M059J (cell line): Measurements from ENCODE around the gene PLD4. TPM values are rescaled to one million over a fixed set of nuclear protein-coding genes. Genes with fewer than 3 reads are reported as not detected.
"Not testable (repeated sequence)": the region's sequence is repeated elsewhere in the genome, so short reads cannot be mapped to it uniquely, and the experiment has no call there.

ENCODE experiments used
- DNase-seq: peaks from one replicate; pipeline ENCODE4 v3.0.0-alpha.2; 2012; ENCODE audit warnings: low read depth
- total RNA-seq: library from RNA; depleted of rRNA; stranded (reverse); fragments of >200 nt; shearing (Covaris generic); gene quantifications from 2 replicates; pipeline ENCODE4 v1.2.3, GENCODE V29; 2014

The PLD4 gene
- total RNA-seq, 1 experiment from 2014 or later, result not detected

DNA sequence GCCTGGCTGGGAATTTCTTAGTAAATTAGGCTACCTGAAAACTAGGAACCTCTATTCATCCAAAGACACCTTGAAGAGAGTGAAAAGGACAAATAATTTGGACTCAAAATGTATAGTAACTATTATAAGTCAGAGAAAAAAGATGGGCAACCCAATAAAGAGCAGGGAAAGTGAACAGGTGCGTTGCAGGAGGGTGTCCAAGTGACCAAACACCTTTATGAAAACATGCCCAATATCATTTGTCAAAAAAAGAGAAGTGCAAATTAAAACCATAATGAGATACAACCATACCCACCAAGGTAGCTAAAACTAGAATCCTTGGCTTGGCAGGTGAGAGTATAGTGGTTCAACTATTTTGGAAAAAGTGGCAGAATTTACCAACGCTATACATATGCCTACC lies 24.9 kb upstream of the PLD4 start:
- no peak for DNase-seq

DNA sequence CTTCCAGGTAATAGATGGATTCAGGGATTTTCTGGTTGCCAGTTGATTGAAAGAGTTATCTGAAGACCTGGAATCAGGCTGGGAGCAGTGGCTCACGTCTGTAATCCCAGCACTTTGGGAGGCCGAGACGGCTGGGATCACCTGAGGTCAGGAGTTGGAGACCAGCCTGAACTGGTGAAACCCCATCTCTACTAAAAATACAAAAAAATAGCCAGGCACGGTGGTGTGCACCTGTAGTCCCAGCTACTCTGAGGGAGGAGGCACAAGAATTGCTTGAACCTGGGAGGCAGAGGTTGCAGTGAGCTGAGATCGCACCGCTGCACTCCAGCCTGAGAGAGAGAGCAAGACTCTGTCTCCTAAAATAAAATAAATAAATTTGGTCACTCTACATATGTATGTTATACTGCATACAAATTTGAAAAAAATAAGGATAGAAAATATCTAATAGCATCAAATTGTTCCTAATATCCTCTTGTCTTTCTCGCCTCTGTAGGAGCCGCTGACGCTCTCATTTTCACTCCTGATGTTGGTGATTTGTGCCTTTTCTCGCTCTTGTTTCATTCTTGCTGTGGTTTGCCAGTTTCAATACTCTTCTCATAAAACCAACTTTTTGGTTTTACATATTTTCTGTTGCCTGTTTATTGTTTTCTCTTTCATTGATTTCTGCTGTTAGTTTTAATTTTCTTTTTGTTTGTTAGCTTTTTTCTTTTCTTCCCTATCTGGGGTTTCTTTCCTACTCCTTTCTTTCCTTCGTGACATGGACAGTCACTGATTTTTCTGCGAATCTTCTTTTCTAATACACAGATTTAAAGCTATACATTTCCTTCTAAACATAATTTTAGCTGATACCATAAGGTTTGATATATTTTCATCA lies 23.8 kb upstream of the PLD4 start:
- no peak for DNase-seq

DNA sequence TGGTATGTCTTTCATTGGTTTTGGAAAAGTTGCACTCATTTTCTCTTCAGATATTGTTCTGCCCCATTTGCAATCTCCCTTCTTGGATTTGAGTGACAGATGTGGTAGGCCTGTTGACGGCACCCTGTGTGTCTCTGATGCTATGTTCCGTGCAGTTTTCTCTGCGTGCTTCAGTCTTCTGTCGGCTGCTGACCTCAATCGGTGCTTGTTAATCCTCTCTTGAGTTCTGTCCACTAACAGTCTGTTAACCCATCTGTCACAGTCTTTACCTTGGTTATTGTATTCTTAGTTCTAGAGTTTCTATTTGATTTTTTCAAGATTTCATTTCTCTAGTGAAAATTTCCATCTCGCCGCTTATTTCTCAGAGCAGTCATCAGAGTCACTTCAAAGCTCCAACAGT lies 20.7 kb upstream of the PLD4 start:
- DNase-seq, result no peak

DNA sequence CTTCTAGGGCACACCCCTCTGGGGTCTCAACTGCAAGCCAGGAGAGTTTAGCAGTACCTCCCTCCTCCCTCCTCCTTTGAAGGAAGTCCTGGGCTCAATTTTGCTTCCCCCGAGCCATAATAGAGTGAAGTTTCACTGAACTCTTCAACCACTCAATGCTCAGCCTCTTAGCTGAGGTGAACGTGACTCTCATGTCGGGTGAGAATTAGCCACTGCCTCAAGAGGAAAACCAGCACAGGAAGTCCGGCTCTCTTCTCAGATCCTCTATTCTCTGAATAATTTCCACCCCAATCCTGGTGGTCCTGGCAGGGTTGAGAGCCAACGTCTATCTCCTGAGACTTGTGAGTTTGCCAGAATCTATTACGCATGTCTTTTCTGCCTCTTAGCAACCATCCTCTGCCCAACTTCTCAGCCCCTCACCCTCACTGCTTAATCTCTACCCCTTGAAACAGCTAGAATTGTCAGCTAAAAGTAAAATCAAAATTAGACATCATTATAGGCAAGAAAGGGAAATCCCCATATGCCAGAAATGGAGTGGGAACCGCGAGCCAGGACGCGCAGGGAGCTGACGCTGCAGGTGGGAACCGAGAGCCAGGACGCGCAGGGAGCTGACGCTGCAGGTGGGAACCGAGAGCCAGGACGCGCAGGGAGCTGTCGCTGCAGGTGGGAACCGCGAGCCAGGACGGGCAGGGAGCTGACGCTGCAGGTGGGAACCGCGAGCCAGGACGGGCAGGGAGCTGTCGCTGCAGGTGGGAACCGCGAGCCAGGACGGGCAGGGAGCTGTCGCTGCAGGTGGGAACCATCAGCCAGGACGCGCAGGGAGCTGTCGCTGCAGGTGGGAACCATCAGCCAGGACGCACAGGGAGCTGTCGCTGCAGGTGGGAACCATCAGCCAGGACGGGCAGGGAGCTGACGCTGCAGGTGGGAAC lies 19.8 kb upstream of the PLD4 start:
- not testable (repeated sequence) for DNase-seq

DNA sequence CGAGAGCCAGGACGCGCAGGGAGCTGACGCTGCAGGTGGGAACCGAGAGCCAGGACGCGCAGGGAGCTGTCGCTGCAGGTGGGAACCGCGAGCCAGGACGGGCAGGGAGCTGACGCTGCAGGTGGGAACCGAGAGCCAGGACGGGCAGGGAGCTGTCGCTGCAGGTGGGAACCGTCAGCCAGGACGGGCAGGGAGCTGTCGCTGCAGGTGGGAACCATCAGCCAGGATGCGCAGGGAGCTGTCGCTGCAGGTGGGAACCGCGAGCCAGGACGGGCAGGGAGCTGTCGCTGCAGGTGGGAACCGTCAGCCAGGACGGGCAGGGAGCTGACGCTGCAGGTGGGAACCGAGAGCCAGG lies 19.1 kb upstream of the PLD4 start:
- not testable (repeated sequence) for DNase-seq

DNA sequence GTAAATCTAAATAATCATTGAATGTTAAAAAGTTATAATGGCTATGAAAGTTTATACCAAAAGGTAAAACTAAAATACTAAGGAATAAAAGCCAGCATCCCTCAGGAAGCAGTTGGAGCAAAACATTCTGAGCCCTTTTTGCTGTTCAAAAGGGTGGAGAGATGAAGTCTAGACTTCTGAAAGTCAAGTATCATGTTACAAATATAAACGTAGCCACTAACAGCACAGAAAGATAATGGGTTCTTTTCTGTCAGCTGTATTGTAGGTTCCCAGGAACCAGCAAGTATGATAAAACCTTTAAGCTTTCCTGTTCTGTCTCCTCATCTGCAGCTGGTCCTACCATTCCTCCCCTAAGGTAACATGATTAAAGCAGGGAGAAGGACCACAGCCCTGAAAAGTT lies 16.4 kb upstream of the PLD4 start:
- no peak for DNase-seq

DNA sequence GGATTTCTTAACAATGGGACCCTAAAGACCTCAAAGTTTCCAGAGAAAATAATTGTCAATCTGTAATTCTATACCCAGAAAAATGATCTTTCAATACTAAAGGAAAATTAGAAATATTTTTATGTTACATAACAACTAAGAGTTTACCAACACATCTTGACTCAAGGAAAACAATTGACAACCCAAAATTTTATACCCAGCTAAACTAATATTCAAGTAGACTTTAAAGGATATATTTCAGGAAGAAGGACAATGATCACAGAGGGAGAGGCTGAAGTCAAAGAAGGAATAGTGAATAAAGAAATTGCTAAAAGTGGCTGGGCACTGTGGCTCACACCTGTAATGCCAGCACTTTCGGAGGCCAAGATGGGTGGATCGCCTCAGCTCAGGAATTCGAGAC lies 12.6 kb upstream of the PLD4 start:
- DNase-seq, result no peak

DNA sequence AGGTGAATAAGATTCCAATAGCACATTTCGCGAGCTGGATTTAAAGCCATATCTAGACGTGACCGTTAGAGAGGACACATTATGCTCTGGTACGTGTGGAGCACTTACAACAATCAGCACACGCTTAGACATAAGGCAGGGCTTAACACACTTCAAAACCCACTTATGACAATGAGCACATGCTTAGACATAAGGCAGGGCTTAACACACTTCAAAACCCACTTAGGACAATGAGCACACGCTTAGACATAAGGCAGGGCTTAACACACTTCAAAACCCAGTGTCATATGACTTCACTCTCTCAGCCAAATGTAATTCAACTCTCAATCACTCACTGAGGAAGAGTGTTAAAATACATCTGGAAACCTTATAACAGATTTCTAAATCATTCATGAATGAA lies 11.2 kb upstream of the PLD4 start:
- no peak for DNase-seq

DNA sequence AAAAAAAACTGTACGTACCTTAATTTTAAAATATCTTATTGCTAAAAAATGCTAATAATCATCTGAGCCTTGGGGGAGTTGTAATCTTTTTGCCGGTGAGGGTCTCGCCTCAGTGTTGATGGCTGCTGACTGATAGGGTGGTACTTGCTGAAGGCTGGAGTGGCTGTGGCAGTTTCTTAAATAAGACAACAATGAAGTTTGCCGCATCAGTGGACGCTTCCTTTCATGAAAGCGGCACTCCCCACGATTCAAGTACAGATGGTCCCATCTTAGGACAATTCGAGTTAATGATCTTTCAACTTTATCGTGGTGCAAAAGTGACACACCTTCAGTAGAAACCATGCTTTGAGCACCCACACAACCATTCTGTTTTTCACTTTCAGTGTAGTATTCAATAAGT lies 7.6 kb upstream of the PLD4 start:
- DNase-seq, result no peak

DNA sequence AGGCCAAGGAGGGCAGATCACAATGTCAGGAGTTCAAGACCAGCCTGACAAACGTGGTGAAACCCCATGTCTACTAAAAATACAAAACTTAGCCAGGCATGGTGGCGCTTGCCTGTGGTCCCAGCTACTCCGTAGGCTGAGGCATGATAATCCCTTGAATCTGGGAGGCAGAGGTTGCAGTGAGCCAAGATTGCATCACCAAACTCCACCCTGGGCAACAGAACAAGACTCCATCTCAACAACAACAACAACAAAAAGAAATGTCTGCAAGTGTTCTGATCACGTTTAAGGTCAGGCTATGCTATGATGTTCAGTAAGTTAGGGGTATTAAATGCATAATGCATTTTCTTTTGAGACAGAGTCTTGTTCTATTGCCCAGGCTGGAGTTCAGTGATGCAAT lies 6.7 kb upstream of the PLD4 start:
- no peak for DNase-seq

DNA sequence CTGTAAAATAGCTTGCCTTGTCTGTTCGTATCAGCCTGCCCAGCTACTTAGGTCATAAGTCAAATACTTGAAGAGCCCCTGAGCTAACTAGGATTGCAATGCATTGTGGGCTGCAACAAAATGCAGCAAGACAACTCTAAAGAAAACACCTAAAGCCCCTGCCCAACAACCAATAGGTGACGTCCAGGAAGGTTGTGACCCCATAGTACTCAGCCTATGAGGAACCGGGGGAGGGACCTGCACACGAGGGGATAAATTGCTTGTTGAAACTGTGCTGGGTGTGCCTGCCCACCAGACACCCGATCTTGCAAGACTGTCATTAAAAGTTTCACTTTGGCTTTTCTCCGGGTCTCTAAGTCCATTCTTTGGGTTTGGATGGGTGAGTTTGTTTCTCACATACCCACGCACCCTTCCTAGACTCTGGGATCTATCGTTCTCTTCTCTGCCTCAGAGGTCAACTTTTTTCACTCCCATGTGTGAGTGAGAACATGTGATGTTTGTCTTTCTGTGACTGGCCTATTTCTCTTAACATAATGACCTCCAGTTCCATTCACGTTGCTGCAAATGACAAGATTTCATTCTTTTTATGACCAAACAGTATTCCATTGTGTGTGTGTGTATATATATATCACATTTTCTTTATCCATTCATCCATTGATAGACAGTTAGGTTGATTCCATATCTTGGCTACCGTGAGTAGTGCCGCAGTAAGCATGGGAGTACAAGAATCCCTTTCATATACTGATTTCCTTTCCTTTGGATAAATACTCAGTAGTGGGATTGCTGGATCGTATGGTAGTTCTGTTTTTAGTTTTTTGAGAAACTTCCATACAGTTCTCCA lies 5.3 kb upstream of the PLD4 start:
- DNase-seq, result not testable (repeated sequence)

DNA sequence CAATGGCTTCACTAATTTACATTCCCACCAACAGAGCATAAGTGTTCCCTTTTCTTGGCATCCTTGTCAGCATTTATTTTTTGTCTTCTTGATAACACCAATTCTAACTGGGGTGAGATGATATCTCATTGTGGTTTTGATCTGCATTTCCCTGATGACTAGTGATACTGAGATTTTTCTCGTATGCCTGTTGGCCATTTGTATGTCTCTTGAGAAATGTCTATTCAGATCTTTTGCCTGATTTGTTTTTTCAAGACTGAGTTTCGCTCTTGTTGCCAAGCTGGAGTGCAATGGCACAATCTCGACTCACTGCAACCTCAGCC lies 4.7 kb upstream of the PLD4 start:
- DNase-seq, result peak; percentile 25

DNA sequence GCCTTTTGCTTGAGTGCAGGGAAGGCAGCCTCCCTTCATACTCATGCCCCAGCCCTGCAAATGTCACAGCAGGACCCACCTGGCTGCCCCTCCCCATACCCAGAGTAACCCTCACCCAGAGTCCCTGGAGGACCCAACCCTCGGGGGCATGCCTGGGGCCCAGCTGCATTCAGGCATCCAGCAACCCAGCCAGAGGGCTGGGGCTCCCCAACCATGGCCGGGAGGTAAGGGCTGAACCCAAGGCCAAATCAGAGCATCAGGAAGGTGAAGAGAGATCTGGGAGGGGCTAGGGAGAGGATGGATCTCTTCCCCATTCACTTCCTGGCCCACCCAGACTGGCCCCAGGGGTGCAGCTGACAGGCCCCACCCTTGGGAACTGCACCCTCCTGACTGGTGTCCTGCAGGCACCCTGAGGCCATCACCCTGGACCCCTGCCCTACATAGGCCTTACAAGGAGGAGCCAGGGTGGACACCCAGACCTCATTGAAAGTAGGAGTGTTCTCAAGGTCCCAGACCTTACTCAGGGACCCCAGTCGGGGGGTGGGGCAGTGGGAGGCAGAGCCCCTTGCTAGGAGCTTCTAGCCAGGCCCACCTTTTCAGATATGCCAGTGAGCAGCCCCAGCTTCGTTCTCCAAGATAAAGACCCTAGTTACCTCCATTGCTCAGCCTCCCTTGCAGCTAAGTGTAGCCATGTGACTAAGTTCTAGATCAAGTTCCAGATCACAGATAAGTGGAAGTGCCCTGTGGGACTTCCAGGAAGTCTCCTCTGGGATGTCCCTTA lies 849 bp upstream of the PLD4 start:
- DNase-seq, result no peak

DNA sequence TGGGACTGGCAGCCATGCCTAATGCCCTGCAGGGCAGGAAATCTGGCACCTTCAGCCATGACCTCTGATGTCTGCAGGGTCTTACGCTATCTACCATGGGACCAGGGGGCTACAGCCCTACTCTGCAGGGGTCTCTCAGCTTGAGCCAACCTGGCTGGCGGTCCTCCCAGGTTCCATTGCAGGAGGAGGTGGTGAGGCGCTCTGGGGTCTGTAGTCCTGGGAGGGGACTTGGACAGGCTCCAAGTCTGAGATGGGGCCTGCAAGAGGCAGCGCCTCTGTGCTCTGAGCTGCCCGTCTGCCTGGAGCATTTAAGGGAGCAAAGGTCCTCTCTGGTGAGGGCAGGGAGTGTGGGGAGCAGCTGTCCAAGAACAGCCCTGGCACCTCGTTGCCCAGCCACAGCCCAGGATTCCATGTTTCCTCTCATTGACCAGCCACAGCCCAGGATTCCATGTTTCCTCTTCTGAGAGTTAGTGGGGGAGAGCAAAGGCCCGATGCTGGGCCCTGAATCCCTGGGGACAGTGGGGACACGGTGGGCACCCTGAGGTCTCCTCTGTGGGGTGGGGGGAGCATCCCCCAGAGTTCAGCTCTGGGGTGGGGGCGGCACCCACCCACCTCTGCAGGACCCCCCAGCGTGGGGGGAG lies 655 bp downstream of the PLD4 start:
- DNase-seq, result no peak

DNA sequence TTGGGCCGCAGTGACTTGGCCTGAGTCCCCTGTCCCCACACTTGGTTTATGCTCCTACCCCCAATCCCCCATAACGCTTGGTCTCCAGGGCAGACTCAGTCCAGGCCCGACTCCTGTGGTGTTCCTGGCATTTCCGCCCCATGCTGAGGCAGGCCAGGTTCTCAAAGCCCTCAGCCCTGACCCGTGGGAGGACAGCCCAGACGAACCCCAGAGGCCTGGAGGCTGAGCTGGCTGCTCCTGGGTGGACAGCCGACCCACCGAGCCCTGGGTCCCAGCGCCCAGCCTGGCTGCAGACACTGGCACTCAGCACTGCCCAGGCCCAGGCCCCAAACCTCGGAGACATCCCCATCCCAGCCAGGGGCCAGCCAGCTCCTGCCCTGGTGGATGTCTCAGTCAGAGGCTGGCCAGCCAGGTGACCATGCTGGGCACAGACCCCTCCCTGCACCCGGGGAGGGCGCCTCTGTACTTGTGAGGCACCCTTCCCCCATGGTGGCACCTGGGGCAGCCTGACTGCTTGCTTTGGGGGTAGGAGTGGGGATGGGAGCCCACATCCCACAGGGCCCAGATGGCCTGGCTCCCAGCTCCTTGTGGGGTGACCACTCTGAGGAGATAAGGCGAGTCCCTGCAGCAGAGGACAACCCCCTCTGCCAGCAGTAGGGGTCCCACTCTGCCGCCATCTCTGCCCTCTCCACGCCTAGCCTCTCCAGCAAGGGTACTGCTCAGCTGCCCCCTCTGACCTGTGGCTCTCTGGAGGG lies 1.4 kb downstream of the PLD4 start:
- peak; percentile 34 for DNase-seq

DNA sequence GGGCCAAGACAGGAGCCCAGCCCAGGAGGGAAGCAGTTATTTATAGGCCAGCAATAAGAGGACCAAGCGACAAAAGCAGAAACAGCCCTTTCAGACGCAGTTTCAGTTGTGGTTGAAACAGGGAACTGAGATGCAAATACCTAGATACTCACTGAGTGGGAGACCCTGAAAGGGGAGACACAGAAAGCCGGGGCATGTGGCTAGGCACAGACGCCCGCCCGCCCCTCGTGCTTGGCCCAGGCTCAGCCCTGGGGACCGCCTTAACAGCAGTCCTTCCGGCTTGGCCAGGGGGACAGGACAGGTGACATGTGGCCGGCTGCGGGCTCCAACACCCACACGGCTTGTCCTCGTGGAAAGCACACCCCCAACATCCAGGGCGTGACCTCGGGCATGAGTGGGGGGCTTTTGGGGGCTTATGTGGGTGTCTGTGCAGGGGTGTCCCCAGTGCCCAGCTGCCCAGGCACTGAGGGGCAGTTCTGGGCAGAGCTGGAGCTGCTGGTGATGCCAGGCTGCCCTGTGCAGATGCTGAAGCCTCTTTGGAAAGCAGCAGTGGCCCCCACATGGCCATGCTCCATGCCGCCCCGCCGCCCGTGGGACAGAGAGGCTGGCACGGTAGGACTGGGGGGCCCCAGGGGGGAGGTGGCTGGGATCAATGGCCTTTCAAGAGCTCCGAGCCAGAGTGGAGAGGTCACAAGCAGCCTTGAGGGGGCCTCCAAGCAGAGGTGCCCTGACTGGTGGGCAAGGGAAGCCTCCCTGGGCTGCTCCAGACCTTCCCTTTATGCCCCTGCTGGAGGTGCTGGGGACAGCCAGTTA lies 2.1 kb downstream of the PLD4 start:
- no peak for DNase-seq

DNA sequence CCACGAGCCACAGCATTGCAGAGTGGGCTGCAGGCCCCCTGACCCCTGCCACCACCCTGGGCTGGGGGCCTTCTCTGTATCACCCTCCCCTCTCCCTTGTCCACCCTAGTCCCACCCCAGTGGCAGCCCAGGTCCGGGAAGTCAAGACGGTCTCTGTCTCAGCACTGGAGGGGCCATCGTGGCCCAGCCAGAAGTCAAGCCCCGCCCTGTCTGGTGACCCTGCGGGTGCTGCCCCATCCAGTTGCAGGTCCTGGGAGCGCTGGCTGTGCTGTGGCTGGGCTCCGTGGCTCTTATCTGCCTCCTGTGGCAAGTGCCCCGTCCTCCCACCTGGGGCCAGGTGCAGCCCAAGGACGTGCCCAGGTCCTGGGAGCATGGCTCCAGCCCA lies 2.7 kb downstream of the PLD4 start:
- DNase-seq, result no peak

DNA sequence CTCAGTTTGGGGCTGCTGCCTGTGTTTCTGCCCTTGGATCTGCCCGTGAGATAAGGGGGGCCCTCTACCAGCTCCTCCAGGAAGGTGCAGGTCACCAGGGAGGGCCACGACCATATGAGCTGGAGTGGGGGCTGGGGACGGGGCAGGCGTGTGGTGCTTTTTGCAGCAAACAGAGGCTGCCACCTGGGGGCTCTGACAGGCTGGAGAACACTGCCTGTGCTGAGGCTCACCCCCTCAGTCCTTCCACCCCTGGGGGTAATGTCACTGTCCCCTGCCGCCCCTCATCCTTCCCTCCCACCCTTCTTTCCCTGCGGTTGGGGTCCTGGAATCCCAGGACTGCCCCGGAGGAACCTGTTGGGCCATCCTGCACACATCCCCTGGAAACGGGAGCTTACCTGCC lies 3.2 kb downstream of the PLD4 start:
- DNase-seq, result no peak

DNA sequence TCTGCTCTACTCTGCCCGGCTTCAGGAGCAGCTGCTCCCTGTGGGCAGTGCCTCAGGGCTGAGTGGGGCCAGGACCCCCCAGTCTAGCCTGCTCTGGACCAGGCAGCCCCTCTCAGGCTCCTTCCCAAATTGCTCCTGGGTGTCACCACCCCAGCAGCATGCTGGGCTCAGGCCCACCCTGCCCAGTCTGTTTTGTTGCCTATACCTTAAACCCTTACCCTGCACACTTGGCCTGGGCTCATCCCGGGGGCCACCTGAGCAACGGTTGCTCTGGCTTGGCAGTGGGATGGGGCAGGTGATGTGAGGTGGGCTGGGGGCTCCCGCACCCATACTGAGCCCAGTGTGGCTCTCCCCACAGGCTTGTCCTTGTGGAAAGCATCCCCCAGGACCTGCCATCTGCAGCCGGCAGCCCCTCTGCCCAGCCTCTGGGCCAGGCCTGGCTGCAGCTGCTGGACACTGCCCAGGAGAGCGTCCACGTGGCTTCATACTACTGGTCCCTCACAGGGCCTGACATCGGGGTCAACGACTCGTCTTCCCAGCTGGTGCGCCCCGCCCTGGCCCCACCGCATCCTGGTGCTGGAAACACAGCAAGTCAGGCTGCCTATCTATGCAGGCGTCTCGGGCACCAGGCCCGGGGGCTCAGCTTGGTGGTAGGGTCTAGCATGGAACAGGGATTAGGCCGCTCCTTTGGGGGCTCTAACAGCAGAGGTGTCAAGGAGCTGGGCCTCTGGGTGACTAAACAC lies 3.9 kb downstream of the PLD4 start:
- DNase-seq, result no peak
